NB4 (cell line): ENCODE results near the gene PLCD1.

ENCODE experiments used
- CTCF ChIP-seq: IDR thresholded peaks from one replicate; pipeline ENCODE4 v1.5.1; 2012; ENCODE audit warnings: low read depth, low read length
- MAX ChIP-seq: IDR thresholded peaks from 2 replicates; pipeline ENCODE4 v1.6.1; 2011; ENCODE audit warnings: low read depth, low read length

- TF ChIP-seq CTCF, result no peak
- no peak for TF ChIP-seq MAX
Observed at GRCh38 chr3:38019658-38020341, 9.6 kb downstream of the PLCD1 start.
